K562 (cell line): ENCODE measurements around the gene CUX1. TPM values are rescaled to one million over a fixed set of nuclear protein-coding genes. Genes with fewer than 3 reads are reported as not detected.
A peak's percentile ranks its signal among the peaks of the same experiment; 100 is the strongest.

Source experiments
- CREB1 ChIP-seq, 2 experiments: sonication (generic) in 1 of 2; formaldehyde crosslinking in 1 of 2; IDR thresholded peaks; 2 replicates each; pipeline versions ENCODE4 v1.6.1 to v1.8.0; 2012 to 2022; ENCODE audit warnings: inconsistent platforms in 1 of 2, mild to moderate bottlenecking in 1 of 2, missing genetic modification reagents in 1 of 2, moderate library complexity in 1 of 2
- ELF1 ChIP-seq: fragments of 200-800 bp; sonication (Bioruptor generic); IDR thresholded peaks from 2 replicates; pipeline ENCODE4 v1.6.1; 2016; ENCODE audit warnings: missing genetic modification characterization, missing compliant biosample characterization
- EWSR1 ChIP-seq: fragments of 450-650 bp; IDR thresholded peaks from 2 replicates; pipeline ENCODE4 v1.6.1; 2018; ENCODE audit warnings: borderline replicate concordance, mild to moderate bottlenecking, low read depth, moderate library complexity; ENCODE audit not compliant: partially characterized antibody
- GATAD2B ChIP-seq: fragments of 450-650 bp; IDR thresholded peaks from 2 replicates; pipeline ENCODE4 v1.6.1; 2017; ENCODE audit warnings: mild to moderate bottlenecking, borderline replicate concordance
- JUN ChIP-seq, 2 experiments: sonication (generic) in 1 of 2; formaldehyde crosslinking in 1 of 2; IDR thresholded peaks; 2 replicates each; pipeline versions ENCODE4 v1.6.1 to v1.8.0; 2012 to 2022; ENCODE audit warnings: borderline replicate concordance in 2 of 2, mild to moderate bottlenecking in 2 of 2, improper control_type of control experiment in 1 of 2, low read depth in 1 of 2, low read length in 1 of 2, missing genetic modification reagents in 1 of 2
- JUND ChIP-seq, 2 experiments: IDR thresholded peaks; 2 replicates in 1 of 2; 3 replicates in 1 of 2; pipeline ENCODE4 v1.6.1; 2011; ENCODE audit warnings: borderline replicate concordance in 2 of 2, low read depth in 2 of 2, low read length in 2 of 2, improper control_type of control experiment in 1 of 2, missing biosample characterization in 1 of 2, missing genetic modification characterization in 1 of 2, missing genetic modification reagents in 1 of 2
- LCOR ChIP-seq: sonication (generic); formaldehyde crosslinking; IDR thresholded peaks from 2 replicates; pipeline ENCODE4 v1.8.0; 2022; ENCODE audit warnings: mild to moderate bottlenecking, missing genetic modification reagents
- LEF1 ChIP-seq: fragments of 450-650 bp; IDR thresholded peaks from 2 replicates; pipeline ENCODE4 v1.6.1; 2016; ENCODE audit warnings: mild to moderate bottlenecking
- MAZ ChIP-seq, 2 experiments: fragments of 450-650 bp in 1 of 2; sonication (generic) in 1 of 2; formaldehyde crosslinking; IDR thresholded peaks in 1 of 2; conservative IDR thresholded peaks in 1 of 2; 2 replicates each; pipeline versions ENCODE4 v1.4.0 to v1.5.0; 2020; ENCODE audit warnings: mild to moderate bottlenecking in 1 of 2, missing genetic modification reagents in 1 of 2
- PCBP1 ChIP-seq: fragments of 200-400 bp; formaldehyde crosslinking; IDR thresholded peaks from 2 replicates; pipeline ENCODE4 v1.6.1; 2018; ENCODE audit warnings: mild to moderate bottlenecking, low read depth, low read length; ENCODE audit not compliant: poor library complexity, severe bottlenecking
- PURB ChIP-seq: sonication (generic); formaldehyde crosslinking; IDR thresholded peaks from 2 replicates; pipeline ENCODE4 v1.9.0; 2021; ENCODE audit warnings: low read depth, mild to moderate bottlenecking, missing genetic modification reagents
- SRSF9 ChIP-seq: fragments of 200-400 bp; formaldehyde crosslinking; IDR thresholded peaks from 2 replicates; pipeline ENCODE4 v1.6.1; 2017; ENCODE audit warnings: low read depth, low read length, borderline replicate concordance
- TBP ChIP-seq: optimal IDR thresholded peaks from 2 replicates; pipeline ENCODE3; 2011; ENCODE audit warnings: low read depth, low read length, improper control_type of control experiment
- ZNF239 ChIP-seq: fragments of 250-450 bp; sonication (Bioruptor Pico); IDR thresholded peaks from 2 replicates; pipeline ENCODE4 v1.4.0; 2020; ENCODE audit warnings: mild to moderate bottlenecking
- ZNF699 ChIP-seq: fragments of 250-450 bp; sonication (Bioruptor Pico); IDR thresholded peaks from 2 replicates; pipeline ENCODE4 v1.8.0; 2021; ENCODE audit warnings: mild to moderate bottlenecking, moderate library complexity; ENCODE audit not compliant: insufficient replicate concordance
- ZSCAN29 ChIP-seq: fragments of 450-650 bp; IDR thresholded peaks from 2 replicates; pipeline ENCODE4 v1.6.1; 2017
- polyA plus RNA-seq, 8 experiments: library from polyadenylated mRNA; depleted of rRNA in 4 of 8; stranded (reverse) in 5 of 8; unstranded in 3 of 8; fragments of >200 nt; fragmentation: Nextera tagmentation in 2 of 8; fragmentation: Illumina TruSeq in 1 of 8; extraction: Ambion mirVana in 2 of 8; extraction: Trizol in 1 of 8; gene quantifications; 2 replicates each; pipeline versions ENCODE4 v1.2.1 to v1.2.3, GENCODE V29; 2011 to 2014; ENCODE audit warnings: inconsistent platforms in 1 of 8, missing spikeins in 1 of 8
- total RNA-seq, 7 experiments: library from RNA; depleted of rRNA in 6 of 7; stranded (reverse); fragments of >200 nt in 6 of 7; fragmentation: Illumina TruSeq in 2 of 7; extraction: Trizol in 2 of 7; gene quantifications; 2 replicates each; pipeline versions ENCODE4 v1.2.1 to v1.2.3, GENCODE V29; 2011 to 2021; ENCODE audit warnings: low replicate concordance in 1 of 7
- TF ChIP-seq, protein P1 (sequence below): fragments of 250-450 bp; sonication (Bioruptor Pico); IDR thresholded peaks from 2 replicates; pipeline ENCODE4 v1.5.1; 2021; ENCODE audit warnings: mild to moderate bottlenecking
- TF ChIP-seq, protein P2 (sequence below): sonication (generic); formaldehyde crosslinking; IDR thresholded peaks from 2 replicates; pipeline ENCODE4 v1.8.0; 2023; ENCODE audit warnings: mild to moderate bottlenecking, missing genetic modification reagents
- TF ChIP-seq, protein P3 (sequence below), 2 experiments: fragments of 450-650 bp in 1 of 2; sonication (generic) in 1 of 2; formaldehyde crosslinking in 1 of 2; IDR thresholded peaks in 1 of 2; conservative IDR thresholded peaks in 1 of 2; 2 replicates each; pipeline versions ENCODE4 v1.6.1 to v1.8.1; 2016 to 2023; ENCODE audit warnings: mild to moderate bottlenecking in 2 of 2, moderate library complexity in 2 of 2, inconsistent platforms in 1 of 2, missing genetic modification reagents in 1 of 2
- TF ChIP-seq, protein P4 (sequence below): IDR thresholded peaks from 2 replicates; pipeline ENCODE4 v1.6.1; 2011; ENCODE audit not compliant: insufficient read length; ENCODE audit errors: extremely low read depth

The CUX1 gene
- total and polyA plus RNA-seq, 9 of the 15 experiments (the other 6 are each of a cell fraction or from before 2014, with no cell fraction given): 3.6 to 55.3 (median 25.2) TPM

DNA sequence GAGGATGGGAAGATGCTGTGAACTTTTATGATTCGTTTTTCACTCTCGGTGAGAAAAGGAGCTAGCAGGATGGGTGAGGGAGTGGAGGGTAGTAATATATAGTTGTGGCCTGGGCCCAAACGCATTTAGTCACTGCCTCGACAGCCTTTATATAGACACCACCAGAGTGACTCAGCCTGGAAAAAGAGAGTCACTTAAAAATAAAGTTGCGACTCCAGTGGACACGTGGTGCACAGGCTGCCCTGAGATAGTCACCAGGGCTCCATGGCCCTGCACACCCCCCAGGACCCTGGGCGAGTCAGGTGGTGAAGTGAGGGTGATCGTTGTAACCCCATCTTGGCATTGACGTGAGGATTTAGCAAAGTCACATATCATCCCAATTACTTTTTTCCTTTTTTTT is 106.7 kb downstream of the CUX1 start (continued):
- TF ChIP-seq PURB (CRISPR knock-in tag) (no peak), PCBP1 (no peak), JUN (IDR thresholded peaks at IDR 0.05; ENCODE audit: borderline replicate concordance, low read depth, low read length) (peak; percentile 73), JUN (CRISPR knock-in tag; IDR thresholded peaks at IDR 0.05; ENCODE audit: borderline replicate concordance) (no peak), ELF1 (tag) (no peak), TBP (no peak), ZSCAN29 (no peak), ZNF699 (CRISPR knock-in tag) (no peak), JUND (IDR thresholded peaks at IDR 0.05; ENCODE audit: borderline replicate concordance, low read depth, low read length) (peak; percentile 60; the same call in 1 of the 2 replicates), JUND (tag; IDR thresholded peaks at IDR 0.05; ENCODE audit: borderline replicate concordance, low read depth, low read length) (peak; percentile 56; the same call in 2 of the 3 replicates), ZNF239 (CRISPR knock-in tag) (no peak), LCOR (CRISPR knock-in tag) (no peak), GATAD2B (no peak), SRSF9 (no peak), EWSR1 (no peak), CREB1 (IDR thresholded peaks at IDR 0.05) (no peak), CREB1 (CRISPR knock-in tag; IDR thresholded peaks at IDR 0.05) (no peak), LEF1 (no peak), MAZ (CRISPR knock-in tag; conservative IDR thresholded peaks at IDR 0.05 in 1 of 2, IDR thresholded peaks at IDR 0.05 in 1 of 2) (0 out of 4 replicates have a peak, but pooled peaks of 1 of the 2 experiments have one; percentile 10)
- TF ChIP-seq, protein P1, sequence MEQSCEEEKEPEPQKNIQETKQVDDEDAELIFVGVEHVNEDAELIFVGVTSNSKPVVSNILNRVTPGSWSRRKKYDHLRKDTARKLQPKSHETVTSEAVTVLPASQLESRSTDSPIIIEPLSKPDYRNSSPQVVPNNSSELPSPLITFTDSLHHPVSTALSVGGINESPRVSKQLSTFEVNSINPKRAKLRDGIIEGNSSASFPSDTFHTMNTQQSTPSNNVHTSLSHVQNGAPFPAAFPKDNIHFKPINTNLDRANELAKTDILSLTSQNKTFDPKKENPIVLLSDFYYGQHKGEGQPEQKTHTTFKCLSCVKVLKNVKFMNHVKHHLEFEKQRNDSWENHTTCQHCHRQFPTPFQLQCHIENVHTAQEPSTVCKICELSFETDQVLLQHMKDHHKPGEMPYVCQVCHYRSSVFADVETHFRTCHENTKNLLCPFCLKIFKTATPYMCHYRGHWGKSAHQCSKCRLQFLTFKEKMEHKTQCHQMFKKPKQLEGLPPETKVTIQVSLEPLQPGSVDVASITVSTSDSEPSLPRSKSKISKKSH (CRISPR knock-in tag): no peak
- TF ChIP-seq, protein P2, sequence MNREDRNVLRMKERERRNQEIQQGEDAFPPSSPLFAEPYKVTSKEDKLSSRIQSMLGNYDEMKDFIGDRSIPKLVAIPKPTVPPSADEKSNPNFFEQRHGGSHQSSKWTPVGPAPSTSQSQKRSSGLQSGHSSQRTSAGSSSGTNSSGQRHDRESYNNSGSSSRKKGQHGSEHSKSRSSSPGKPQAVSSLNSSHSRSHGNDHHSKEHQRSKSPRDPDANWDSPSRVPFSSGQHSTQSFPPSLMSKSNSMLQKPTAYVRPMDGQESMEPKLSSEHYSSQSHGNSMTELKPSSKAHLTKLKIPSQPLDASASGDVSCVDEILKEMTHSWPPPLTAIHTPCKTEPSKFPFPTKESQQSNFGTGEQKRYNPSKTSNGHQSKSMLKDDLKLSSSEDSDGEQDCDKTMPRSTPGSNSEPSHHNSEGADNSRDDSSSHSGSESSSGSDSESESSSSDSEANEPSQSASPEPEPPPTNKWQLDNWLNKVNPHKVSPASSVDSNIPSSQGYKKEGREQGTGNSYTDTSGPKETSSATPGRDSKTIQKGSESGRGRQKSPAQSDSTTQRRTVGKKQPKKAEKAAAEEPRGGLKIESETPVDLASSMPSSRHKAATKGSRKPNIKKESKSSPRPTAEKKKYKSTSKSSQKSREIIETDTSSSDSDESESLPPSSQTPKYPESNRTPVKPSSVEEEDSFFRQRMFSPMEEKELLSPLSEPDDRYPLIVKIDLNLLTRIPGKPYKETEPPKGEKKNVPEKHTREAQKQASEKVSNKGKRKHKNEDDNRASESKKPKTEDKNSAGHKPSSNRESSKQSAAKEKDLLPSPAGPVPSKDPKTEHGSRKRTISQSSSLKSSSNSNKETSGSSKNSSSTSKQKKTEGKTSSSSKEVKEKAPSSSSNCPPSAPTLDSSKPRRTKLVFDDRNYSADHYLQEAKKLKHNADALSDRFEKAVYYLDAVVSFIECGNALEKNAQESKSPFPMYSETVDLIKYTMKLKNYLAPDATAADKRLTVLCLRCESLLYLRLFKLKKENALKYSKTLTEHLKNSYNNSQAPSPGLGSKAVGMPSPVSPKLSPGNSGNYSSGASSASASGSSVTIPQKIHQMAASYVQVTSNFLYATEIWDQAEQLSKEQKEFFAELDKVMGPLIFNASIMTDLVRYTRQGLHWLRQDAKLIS: no peak
- TF ChIP-seq, protein P3, sequence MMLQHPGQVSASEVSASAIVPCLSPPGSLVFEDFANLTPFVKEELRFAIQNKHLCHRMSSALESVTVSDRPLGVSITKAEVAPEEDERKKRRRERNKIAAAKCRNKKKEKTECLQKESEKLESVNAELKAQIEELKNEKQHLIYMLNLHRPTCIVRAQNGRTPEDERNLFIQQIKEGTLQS (IDR thresholded peaks at IDR 0.05): peak; percentile 68
- TF ChIP-seq, protein P3 (CRISPR knock-in tag; conservative IDR thresholded peaks at IDR 0.05): no peak
- TF ChIP-seq, protein P4, sequence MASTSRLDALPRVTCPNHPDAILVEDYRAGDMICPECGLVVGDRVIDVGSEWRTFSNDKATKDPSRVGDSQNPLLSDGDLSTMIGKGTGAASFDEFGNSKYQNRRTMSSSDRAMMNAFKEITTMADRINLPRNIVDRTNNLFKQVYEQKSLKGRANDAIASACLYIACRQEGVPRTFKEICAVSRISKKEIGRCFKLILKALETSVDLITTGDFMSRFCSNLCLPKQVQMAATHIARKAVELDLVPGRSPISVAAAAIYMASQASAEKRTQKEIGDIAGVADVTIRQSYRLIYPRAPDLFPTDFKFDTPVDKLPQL: no peak
